ENCODE results near the gene MUC5AC. TPM values are rescaled to one million over a fixed set of nuclear protein-coding genes. Genes with fewer than 3 reads are reported as not detected.
"Not testable (repeated sequence)": the region's sequence is repeated elsewhere in the genome, so short reads cannot be mapped to it uniquely, and the experiment has no call there.

The MUC5AC gene
- total and polyA plus RNA-seq, 7 experiments from 2014 or later: not detected

DNA sequence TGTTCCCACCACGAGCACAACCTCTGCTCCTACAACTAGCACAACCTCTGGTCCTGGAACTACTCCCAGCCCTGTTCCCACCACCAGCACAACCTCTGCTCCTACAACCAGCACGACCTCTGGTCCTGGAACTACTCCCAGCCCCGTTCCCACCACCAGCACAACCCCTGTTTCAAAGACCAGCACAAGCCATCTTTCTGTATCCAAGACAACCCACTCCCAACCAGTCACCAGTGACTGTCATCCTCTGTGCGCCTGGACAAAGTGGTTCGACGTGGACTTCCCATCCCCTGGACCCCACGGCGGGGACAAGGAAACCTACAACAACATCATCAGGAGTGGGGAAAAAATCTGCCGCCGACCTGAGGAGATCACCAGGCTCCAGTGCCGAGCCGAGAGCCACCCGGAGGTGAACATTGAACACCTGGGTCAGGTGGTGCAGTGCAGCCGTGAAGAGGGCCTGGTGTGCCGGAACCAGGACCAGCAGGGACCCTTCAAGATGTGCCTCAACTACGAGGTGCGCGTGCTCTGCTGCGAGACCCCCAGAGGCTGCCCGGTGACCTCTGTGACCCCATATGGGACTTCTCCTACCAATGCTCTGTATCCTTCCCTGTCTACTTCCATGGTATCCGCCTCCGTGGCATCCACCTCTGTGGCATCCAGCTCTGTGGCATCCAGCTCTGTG lies 34.2 kb downstream of the MUC5AC start:
- not testable (repeated sequence) for ATAC-seq, H3K4me1 Mint-ChIP-seq, H3K9me3 Mint-ChIP-seq

DNA sequence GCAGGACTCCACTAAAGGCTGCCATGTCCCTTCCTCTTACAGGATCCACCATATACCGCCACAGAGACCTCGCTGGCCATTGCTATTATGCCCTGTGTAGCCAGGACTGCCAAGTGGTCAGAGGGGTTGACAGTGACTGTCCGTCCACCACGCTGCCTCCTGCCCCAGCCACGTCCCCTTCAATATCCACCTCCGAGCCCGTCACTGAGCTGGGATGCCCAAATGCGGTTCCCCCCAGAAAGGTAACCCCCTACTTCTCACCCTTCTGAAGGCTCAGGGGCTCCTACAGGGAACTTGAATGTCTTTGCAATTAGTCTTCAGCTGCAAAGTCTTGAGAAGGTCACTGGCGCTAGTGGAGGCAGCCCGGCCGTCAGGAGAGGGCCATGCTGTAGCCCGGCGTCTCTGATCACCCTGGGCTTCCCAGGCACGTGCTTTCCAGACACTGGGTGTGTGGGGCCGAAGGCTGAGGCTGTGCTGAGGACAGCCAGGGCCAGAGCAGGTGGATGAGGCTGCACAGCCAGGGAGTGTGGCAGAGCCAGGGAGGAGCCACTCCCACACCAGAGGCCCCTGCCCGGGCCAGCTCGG lies 35.1 kb downstream of the MUC5AC start:
- intact Hi-C loops (cut with micrococcal nuclease): no loop called here
- CTCF ChIA-PET: no interaction called here
- no peak overlapping the region for H3K27ac ChIP-seq (ENCODE audit: low read depth, low read length)
- Mint-ChIP-seq H3K36me3 (no peaks in the 10 kb centered on the region), H3K9me3 (no peaks in the 10 kb centered on the region), H3K27ac (no peak overlapping the region), H3K4me3 (no peak overlapping the region), H3K27me3 (peaks cover 0 to 15% (median 0%) of the 10 kb centered on the region in 5 donors), H3K4me1 (no peaks in the 10 kb centered on the region)
- H3K36me3 ChIP-seq (ENCODE audit: control insufficient read depth in 2 of 3, insufficient read depth in 3 of 3, low read length in 3 of 3): no peaks in the 10 kb centered on the region
- H3K27me3 ChIP-seq (ENCODE audit: control insufficient read depth in 2 of 2, insufficient read depth in 2 of 2, low read length in 2 of 2): no peaks in the 10 kb centered on the region
- no peaks in the 10 kb centered on the region for H3K4me1 ChIP-seq (ENCODE audit: control insufficient read depth in 2 of 2, insufficient read depth in 2 of 2, low read length in 2 of 2)
- ATAC-seq (no peak), DNase-seq (no peak)
- no peak overlapping the region for H3K4me3 ChIP-seq (ENCODE audit: low read length)
- POLR2A ChIA-PET: no interaction called here
- H3K9me3 ChIP-seq (ENCODE audit: control insufficient read depth in 2 of 3, low read length in 3 of 3): no peaks in the 10 kb centered on the region

More for the DNA sequence above, 34.2 kb downstream of the MUC5AC start:
- intact Hi-C loops (cut with micrococcal nuclease); H3K4me3 ChIP-seq (ENCODE audit: low read length); H3K27me3 ChIP-seq (ENCODE audit: control insufficient read depth in 2 of 2, insufficient read depth in 2 of 2, low read length in 2 of 2); H3K36me3 ChIP-seq (ENCODE audit: control insufficient read depth in 2 of 3, insufficient read depth in 3 of 3, low read length in 3 of 3); DNase-seq; CTCF ChIA-PET; POLR2A ChIA-PET; H3K9me3 ChIP-seq (ENCODE audit: control insufficient read depth in 2 of 3, low read length in 3 of 3); H3K27ac Mint-ChIP-seq; H3K36me3 Mint-ChIP-seq; H3K27ac ChIP-seq (ENCODE audit: low read depth, low read length); H3K4me3 Mint-ChIP-seq; H3K4me1 ChIP-seq (ENCODE audit: control insufficient read depth in 2 of 2, insufficient read depth in 2 of 2, low read length in 2 of 2): not testable (repeated sequence)
- peaks cover 0 to 15% (median 0%) of the 10 kb centered on the region in 5 donors for H3K27me3 Mint-ChIP-seq

- Histone ChIP-seq H3K36me3 (ENCODE audit: control insufficient read depth in 2 of 3, insufficient read depth in 3 of 3, low read length in 3 of 3) (no peaks in the 10 kb centered on the region), H3K27me3 (ENCODE audit: control insufficient read depth in 2 of 2, insufficient read depth in 2 of 2, low read length in 2 of 2) (no peaks in the 10 kb centered on the region), H3K4me3 (ENCODE audit: low read length) (no peak overlapping the region), H3K27ac (ENCODE audit: low read depth, low read length) (no peak overlapping the region), H3K4me1 (ENCODE audit: control insufficient read depth in 2 of 2, insufficient read depth in 2 of 2, low read length in 2 of 2) (no peaks in the 10 kb centered on the region), H3K9me3 (ENCODE audit: control insufficient read depth in 2 of 3, low read length in 3 of 3) (no peaks in the 10 kb centered on the region)
- H3K36me3 Mint-ChIP-seq: no peaks in the 10 kb centered on the region
- POLR2A ChIA-PET: no interaction called here
- ATAC-seq (no peak), DNase-seq (no peak)
- CTCF ChIA-PET: no interaction called here
- H3K4me1 Mint-ChIP-seq: no peaks in the 10 kb centered on the region
- no peak overlapping the region for H3K27ac Mint-ChIP-seq
- intact Hi-C loops (cut with micrococcal nuclease): no loop called here
- H3K4me3 Mint-ChIP-seq: no peak overlapping the region
- H3K27me3 Mint-ChIP-seq: peaks cover 0 to 15% (median 0%) of the 10 kb centered on the region in 5 donors
- H3K9me3 Mint-ChIP-seq: no peaks in the 10 kb centered on the region
Observed at GRCh38 chr11:1193326-1194230, 35.8 kb downstream of the MUC5AC start.

DNA sequence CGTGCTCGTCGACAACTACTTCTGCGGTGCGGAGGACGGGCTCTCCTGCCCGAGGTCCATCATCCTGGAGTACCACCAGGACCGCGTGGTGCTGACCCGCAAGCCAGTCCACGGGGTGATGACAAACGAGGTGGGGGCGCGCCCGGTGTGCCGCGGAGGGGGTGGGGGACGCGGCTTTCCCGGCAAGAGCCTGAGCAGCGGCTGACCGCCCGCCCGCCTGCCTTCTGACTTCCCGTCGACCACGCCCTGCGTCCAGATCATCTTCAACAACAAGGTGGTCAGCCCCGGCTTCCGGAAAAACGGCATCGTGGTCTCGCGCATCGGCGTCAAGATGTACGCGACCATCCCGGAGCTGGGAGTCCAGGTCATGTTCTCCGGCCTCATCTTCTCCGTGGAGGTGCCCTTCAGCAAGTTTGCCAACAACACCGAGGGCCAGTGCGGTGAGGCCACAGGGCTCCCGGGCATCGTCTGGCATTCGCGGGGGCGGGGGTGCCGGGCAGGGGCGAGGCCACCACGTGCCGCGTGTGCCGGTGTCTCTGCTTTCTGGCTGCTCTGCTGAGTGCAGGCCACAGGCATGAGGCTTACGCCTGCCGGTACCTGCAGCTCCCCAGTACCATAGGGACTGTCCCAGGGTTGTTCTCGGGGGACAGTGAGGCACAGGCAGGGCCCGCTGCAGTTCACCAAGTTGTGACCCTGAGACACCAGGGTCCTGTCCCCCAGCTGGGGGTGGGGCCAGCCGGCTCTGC lies 36.7 kb downstream of the MUC5AC start:
- H3K27me3 Mint-ChIP-seq: peaks cover 0 to 15% (median 0%) of the 10 kb centered on the region in 5 donors
- ATAC-seq (no peak), DNase-seq (no peak)
- H3K36me3 ChIP-seq (ENCODE audit: control insufficient read depth in 2 of 3, insufficient read depth in 3 of 3, low read length in 3 of 3): no peaks in the 10 kb centered on the region
- H3K27ac Mint-ChIP-seq: no peak overlapping the region
- H3K9me3 Mint-ChIP-seq: no peaks in the 10 kb centered on the region
- no peaks in the 10 kb centered on the region for H3K4me1 Mint-ChIP-seq
- H3K27me3 ChIP-seq (ENCODE audit: control insufficient read depth in 2 of 2, insufficient read depth in 2 of 2, low read length in 2 of 2): no peaks in the 10 kb centered on the region
- POLR2A ChIA-PET: no interaction called here
- H3K9me3 ChIP-seq (ENCODE audit: control insufficient read depth in 2 of 3, low read length in 3 of 3): no peaks in the 10 kb centered on the region
- intact Hi-C loops (cut with micrococcal nuclease): no loop called here
- H3K27ac ChIP-seq (ENCODE audit: low read depth, low read length): no peak overlapping the region
- H3K36me3 Mint-ChIP-seq: no peaks in the 10 kb centered on the region
- CTCF ChIA-PET: no interaction called here
- no peak overlapping the region for H3K4me3 Mint-ChIP-seq
- no peak overlapping the region for H3K4me3 ChIP-seq (ENCODE audit: low read length)
- H3K4me1 ChIP-seq (ENCODE audit: control insufficient read depth in 2 of 2, insufficient read depth in 2 of 2, low read length in 2 of 2): no peaks in the 10 kb centered on the region

DNA sequence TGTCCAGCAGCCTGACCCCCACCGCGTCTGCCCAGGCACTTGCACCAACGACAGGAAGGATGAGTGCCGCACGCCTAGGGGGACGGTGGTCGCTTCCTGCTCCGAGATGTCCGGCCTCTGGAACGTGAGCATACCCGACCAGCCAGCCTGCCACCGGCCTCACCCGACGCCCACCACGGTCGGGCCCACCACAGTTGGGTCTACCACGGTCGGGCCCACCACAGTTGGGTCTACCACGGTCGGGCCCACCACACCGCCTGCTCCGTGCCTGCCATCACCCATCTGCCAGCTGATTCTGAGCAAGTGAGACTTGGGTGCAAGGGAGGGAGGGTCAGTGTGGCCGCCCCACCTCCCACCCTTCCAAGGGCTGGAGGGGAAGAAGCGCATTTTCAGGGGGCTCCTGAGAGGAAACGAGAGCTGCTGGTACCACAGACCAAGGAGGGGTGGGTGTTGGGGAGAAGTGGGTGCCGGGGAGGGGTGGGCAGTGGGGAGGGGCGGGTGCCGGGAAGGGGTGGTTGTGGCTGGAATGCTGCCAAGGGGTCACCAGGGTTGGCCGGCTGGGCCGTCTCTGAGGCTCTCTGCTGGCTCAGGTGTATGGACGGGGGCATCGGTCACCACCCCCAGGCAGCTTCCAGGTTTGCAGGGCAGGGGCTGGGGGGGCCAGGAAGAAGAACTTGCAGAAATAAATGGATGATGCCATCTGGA lies 37.4 kb downstream of the MUC5AC start:
- Histone ChIP-seq H3K4me1 (ENCODE audit: control insufficient read depth in 2 of 2, insufficient read depth in 2 of 2, low read length in 2 of 2) (no peaks in the 10 kb centered on the region), H3K9me3 (ENCODE audit: control insufficient read depth in 2 of 3, low read length in 3 of 3) (no peaks in the 10 kb centered on the region), H3K27me3 (ENCODE audit: control insufficient read depth in 2 of 2, insufficient read depth in 2 of 2, low read length in 2 of 2) (no peaks in the 10 kb centered on the region), H3K4me3 (ENCODE audit: low read length) (no peak overlapping the region), H3K27ac (ENCODE audit: low read depth, low read length) (no peak overlapping the region), H3K36me3 (ENCODE audit: control insufficient read depth in 2 of 3, insufficient read depth in 3 of 3, low read length in 3 of 3) (no peaks in the 10 kb centered on the region)
- no peak overlapping the region for H3K27ac Mint-ChIP-seq
- H3K4me1 Mint-ChIP-seq: no peaks in the 10 kb centered on the region
- H3K27me3 Mint-ChIP-seq: peaks cover 0 to 15% (median 0%) of the 10 kb centered on the region in 5 donors
- ATAC-seq (no peak), DNase-seq (no peak)
- intact Hi-C loops (cut with micrococcal nuclease): no loop called here
- ChIA-PET POLR2A (no interaction called here), CTCF (no interaction called here)
- no peaks in the 10 kb centered on the region for H3K36me3 Mint-ChIP-seq
- no peak overlapping the region for H3K4me3 Mint-ChIP-seq
- no peaks in the 10 kb centered on the region for H3K9me3 Mint-ChIP-seq

DNA sequence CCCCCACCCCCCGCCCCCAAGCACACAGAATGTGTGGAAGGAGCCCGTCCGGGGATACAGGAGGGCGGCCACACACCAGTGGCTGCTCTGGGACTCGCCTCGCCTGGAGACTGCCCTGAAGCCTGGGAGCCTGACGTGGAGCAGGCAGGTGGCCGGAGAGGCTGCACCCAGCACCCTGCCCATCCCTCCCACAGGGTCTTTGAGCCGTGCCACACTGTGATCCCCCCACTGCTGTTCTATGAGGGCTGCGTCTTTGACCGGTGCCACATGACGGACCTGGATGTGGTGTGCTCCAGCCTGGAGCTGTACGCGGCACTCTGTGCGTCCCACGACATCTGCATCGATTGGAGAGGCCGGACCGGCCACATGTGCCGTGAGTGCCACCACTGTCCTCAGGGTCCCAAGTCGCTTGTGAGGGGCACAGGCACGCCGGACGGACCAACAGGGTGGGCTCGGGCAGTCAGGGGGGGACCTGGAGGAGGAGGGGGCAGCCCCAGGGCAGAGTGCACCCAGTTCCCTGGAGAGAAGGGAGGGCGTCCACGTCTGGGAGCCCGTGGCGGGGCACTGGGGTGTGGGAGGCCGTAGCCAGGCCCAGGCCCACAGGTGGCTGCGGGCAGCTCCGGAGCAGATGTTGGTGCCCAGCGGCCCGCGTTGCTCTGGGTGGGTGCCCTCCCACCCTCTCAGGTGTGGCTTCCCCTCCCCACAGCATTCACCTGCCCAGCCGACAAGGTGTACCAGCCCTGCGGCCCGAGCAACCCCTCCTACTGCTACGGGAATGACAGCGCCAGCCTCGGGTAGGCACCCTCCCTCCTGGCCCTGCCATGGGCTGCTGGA lies 38.1 kb downstream of the MUC5AC start:
- peaks cover 0 to 15% (median 0%) of the 10 kb centered on the region in 5 donors for H3K27me3 Mint-ChIP-seq
- H3K4me3 Mint-ChIP-seq: no peak overlapping the region
- no peaks in the 10 kb centered on the region for H3K9me3 Mint-ChIP-seq
- intact Hi-C loops (cut with micrococcal nuclease): no loop called here
- no peaks in the 10 kb centered on the region for H3K27me3 ChIP-seq (ENCODE audit: control insufficient read depth in 2 of 2, insufficient read depth in 2 of 2, low read length in 2 of 2)
- DNase-seq (no peak), ATAC-seq (no peak)
- H3K9me3 ChIP-seq (ENCODE audit: control insufficient read depth in 2 of 3, low read length in 3 of 3): no peaks in the 10 kb centered on the region
- no peaks in the 10 kb centered on the region for H3K36me3 ChIP-seq (ENCODE audit: control insufficient read depth in 2 of 3, insufficient read depth in 3 of 3, low read length in 3 of 3)
- H3K36me3 Mint-ChIP-seq: no peaks in the 10 kb centered on the region
- no peak overlapping the region for H3K4me3 ChIP-seq (ENCODE audit: low read length)
- no peaks in the 10 kb centered on the region for H3K4me1 ChIP-seq (ENCODE audit: control insufficient read depth in 2 of 2, insufficient read depth in 2 of 2, low read length in 2 of 2)
- ChIA-PET POLR2A (no interaction called here), CTCF (no interaction called here)
- H3K27ac ChIP-seq (ENCODE audit: low read depth, low read length): no peak overlapping the region
- no peak overlapping the region for H3K27ac Mint-ChIP-seq
- H3K4me1 Mint-ChIP-seq: no peaks in the 10 kb centered on the region

Measured in naive thymus-derived CD4-positive, alpha-beta T cell (primary cell).